GM12878 (cell line): ENCODE results near the gene WDR75. TPM values are rescaled to one million over a fixed set of nuclear protein-coding genes. Genes with fewer than 3 reads are reported as not detected.

Source experiments
- ATAC-seq: fragments of 200-7000 bp; cut with Tn5 transposase; 3 replicates; pipeline ENCODE4 v1.9.1; 2020; ENCODE audit warnings: mild to moderate bottlenecking, moderate library complexity
- BruUV-seq: library from RNA; stranded (reverse); fragments of 400-500 nt; replicated peaks from 2 replicates; lab custom pipeline; 2021; lab: Mats Ljungman, UMichigan
- CTCF ChIA-PET: fragments of 300-600 bp; sonication (Branson Sonifier 250); formaldehyde crosslinking; extraction: SDS; loops from one replicate; lab custom pipeline; 2021; ENCODE audit warnings: inconsistent platforms; lab: Yijun Ruan, JAX
- POLR2A ChIA-PET: fragments of 350-600 bp; formaldehyde crosslinking; extraction: SDS; loops from one replicate; lab custom pipeline; 2021; ENCODE audit warnings: inconsistent platforms; lab: Charles Lee
- RAD21 ChIA-PET: fragments of 300-600 bp; sonication (Branson Sonifier 250); formaldehyde crosslinking; loops from one replicate; lab custom pipeline; 2023; ENCODE audit warnings: antibody characterized with exemption; ENCODE audit not compliant: unreplicated experiment; lab: Charles Lee
- SMC1A ChIA-PET: fragments of 300-600 bp; sonication (Branson Sonifier 250); formaldehyde crosslinking; loops from one replicate; lab custom pipeline; 2023; ENCODE audit not compliant: unreplicated experiment, uncharacterized antibody; lab: Charles Lee
- DNase-seq: peaks from one replicate; pipeline ENCODE4 v3.0.0-alpha.2; 2011; ENCODE audit warnings: low read depth, low spot score
- FAIRE-seq: peaks from 3 replicates; lab custom pipeline; 2011; peaks lifted over from hg19 to GRCh38; lab: Jason Lieb, UNC
- H2AFZ ChIP-seq: 2 replicates; pipeline ENCODE4 v1.6.0; 2011; ENCODE audit warnings: low read depth, low read length, control low read depth; ENCODE audit not compliant: control insufficient read depth
- H3K27ac ChIP-seq: 2 replicates; pipeline ENCODE4 v1.5.1; 2011; ENCODE audit warnings: control low read depth; ENCODE audit not compliant: control insufficient read depth, insufficient read depth
- H3K27me3 ChIP-seq, 2 experiments: replicated peaks in 1 of 2; 2 replicates each; pipeline versions ENCODE4 v1.6.0 to v1.6.1; 2011; ENCODE audit warnings: low read length in 1 of 2; ENCODE audit not compliant: control insufficient read depth in 2 of 2, insufficient read depth in 2 of 2
- H3K36me3 ChIP-seq, 2 experiments: 2 replicates each; pipeline ENCODE4 v1.5.1; 2011; ENCODE audit warnings: low read length in 1 of 2; ENCODE audit not compliant: control insufficient read depth in 2 of 2, insufficient read depth in 2 of 2
- H3K4me1 ChIP-seq: 2 replicates; pipeline ENCODE4 v1.6.1; 2011; ENCODE audit warnings: mild to moderate bottlenecking, low read length, moderate library complexity, mixed read lengths; ENCODE audit not compliant: control insufficient read depth, insufficient read depth
- H3K4me2 ChIP-seq: 2 replicates; pipeline ENCODE4 v1.6.0; 2011; ENCODE audit warnings: control low read depth; ENCODE audit not compliant: control insufficient read depth, insufficient read depth
- H3K4me3 ChIP-seq: fragments of 200-600 bp; sonication (generic); 2 replicates; pipeline ENCODE4 v1.5.1; 2016
- H3K79me2 ChIP-seq: 2 replicates; pipeline ENCODE4 v1.6.0; 2011; ENCODE audit warnings: low read length; ENCODE audit not compliant: control insufficient read depth, insufficient read depth
- H3K9ac ChIP-seq: 2 replicates; pipeline ENCODE4 v1.8.0; 2011; ENCODE audit warnings: low read length, control low read depth, mixed read lengths; ENCODE audit not compliant: control insufficient read depth, insufficient read depth
- H3K9me3 ChIP-seq: replicated peaks from 3 replicates; pipeline ENCODE4 v1.5.1; 2011; ENCODE audit warnings: mild to moderate bottlenecking, low read length; ENCODE audit not compliant: control insufficient read depth, insufficient read depth
- H4K20me1 ChIP-seq: 2 replicates; pipeline ENCODE4 v1.6.0; 2011; ENCODE audit not compliant: control insufficient read depth, insufficient read depth
- BACH1 ChIP-seq: fragments of 450-650 bp; IDR thresholded peaks from 2 replicates; pipeline ENCODE4 v1.6.1; 2017; ENCODE audit warnings: mild to moderate bottlenecking, borderline replicate concordance
- CTCF ChIP-seq, 3 experiments: IDR thresholded peaks in 2 of 3; conservative IDR thresholded peaks in 1 of 3; 2 replicates each; pipeline ENCODE4 v1.5.1; 2011; ENCODE audit warnings: low read depth in 3 of 3, low read length in 3 of 3, mild to moderate bottlenecking in 3 of 3, control low read depth in 2 of 3, moderate library complexity in 2 of 3, inconsistent platforms in 1 of 3, mixed read lengths in 1 of 3; ENCODE audit not compliant: control insufficient read depth in 2 of 3, insufficient read depth in 1 of 3; ENCODE audit errors: extremely low read depth in 1 of 3
- DPF2 ChIP-seq: fragments of 450-650 bp; IDR thresholded peaks from 2 replicates; pipeline ENCODE4 v1.6.1; 2017; ENCODE audit warnings: mild to moderate bottlenecking
- HDAC6 ChIP-seq: fragments of 200-600 bp; sonication (generic); IDR thresholded peaks from one replicate; pipeline ENCODE4 v1.8.0; 2017; ENCODE audit warnings: antibody characterized with exemption; ENCODE audit not compliant: unreplicated experiment
- ZNF384 ChIP-seq: IDR thresholded peaks from 2 replicates; pipeline ENCODE4 v1.6.1; 2012; ENCODE audit warnings: low read depth, mild to moderate bottlenecking, low read length, improper control_type of control experiment, borderline replicate concordance
- ZZZ3 ChIP-seq: IDR thresholded peaks from 2 replicates; pipeline ENCODE4 v1.6.1; 2011; ENCODE audit warnings: low read depth; ENCODE audit not compliant: control insufficient read depth, insufficient read length
- WGBS: methylation state at CpG from one replicate; pipeline ENCODE4 v1.1.6; 2016; ENCODE audit warnings: low lambda C conversion rate; ENCODE audit not compliant: insufficient replicate concordance, insufficient coverage; ENCODE audit errors: missing lambda C conversion rate; 5-methylcytosine and 5-hydroxymethylcytosine counted together
- in situ Hi-C: fragments of 300-500 bp; cut with MboI; formaldehyde crosslinking; loops from 9 replicates; pipeline ENCODE4 v1.14.3; 2018; ENCODE audit warnings: mixed read lengths
- intact Hi-C: fragments of 100-400 bp; cut with micrococcal nuclease; formaldehyde crosslinking; loops from one replicate; pipeline ENCODE4 v1.14.2; 2022; ENCODE audit not compliant: unreplicated experiment
- polyA plus RNA-seq, 11 experiments: library from polyadenylated mRNA; depleted of rRNA in 4 of 11; unstranded in 6 of 11; stranded (reverse) in 5 of 11; fragments of >200 nt; fragmentation: Nextera tagmentation in 4 of 11; fragmentation: Illumina TruSeq in 1 of 11; extraction: Ambion mirVana in 4 of 11; extraction: Trizol in 1 of 11; gene quantifications; 1 replicate in 1 of 11; 2 replicates in 10 of 11; pipeline versions ENCODE4 v1.2.1 to v1.2.3, GENCODE V29; 2011 to 2016; ENCODE audit warnings: inconsistent platforms in 2 of 11, missing spikeins in 2 of 11, low read depth in 1 of 11
- total RNA-seq, 4 experiments: library from RNA; depleted of rRNA in 3 of 4; stranded (reverse); fragments of >200 nt in 3 of 4; fragmentation: Illumina TruSeq in 1 of 4; extraction: Trizol in 1 of 4; gene quantifications; 2 replicates each; pipeline versions ENCODE4 v1.2.1 to v1.2.3, GENCODE V29; 2013 to 2021

WDR75 gene
- total and polyA plus RNA-seq, 10 of the 15 experiments (the other 5 are each of a cell fraction or from before 2014, with no cell fraction given): 53.1 to 98.5 (median 71.5) TPM

DNA sequence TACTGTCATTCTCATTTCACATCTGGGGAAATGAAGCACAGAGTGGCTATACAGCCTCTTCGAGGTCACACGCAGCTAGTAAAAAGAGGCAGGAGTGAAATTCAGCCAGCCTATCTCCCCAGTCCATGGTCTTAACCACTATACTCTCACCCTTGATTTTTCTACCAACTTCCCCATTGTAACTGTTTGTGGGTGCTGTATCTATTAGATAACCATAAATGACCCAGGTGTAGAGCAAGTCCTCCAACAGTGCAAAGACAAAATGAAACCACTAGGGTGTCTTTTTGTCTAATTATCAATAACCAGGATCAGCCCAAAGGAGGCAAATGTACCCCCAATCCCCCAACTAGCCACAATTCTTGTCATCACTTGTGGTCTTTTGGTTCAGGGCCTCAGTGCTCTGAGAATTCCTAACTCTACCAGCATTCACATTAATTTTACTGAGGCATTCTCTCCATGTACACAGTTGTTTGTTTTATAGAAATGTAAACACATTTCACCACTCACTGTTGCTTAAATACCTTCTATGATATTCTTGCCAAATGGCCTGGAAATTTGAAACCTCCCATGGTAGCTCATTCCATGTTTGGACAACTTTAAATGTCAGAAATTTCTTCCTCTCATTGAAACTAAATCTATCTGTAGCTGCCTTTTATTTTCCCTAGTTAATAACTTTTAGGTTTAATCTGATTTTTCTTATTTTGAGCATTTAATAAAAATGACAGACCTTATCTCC is 80.6 kb downstream of the WDR75 start:
- ChIA-PET POLR2A (no interaction called here), RAD21 (no interaction called here), SMC1A (interaction anchor here (0.7 kb wide), 1 partner anchor 57 kb away, joined by 3 read pairs; no protein-coding TSS in a partner anchor), CTCF (no interaction called here)
- Histone ChIP-seq H3K4me2 (no peak overlapping the region), H3K9me3 (no peaks in the 10 kb centered on the region), H2AFZ (no peak overlapping the region), H4K20me1 (no peaks in the 10 kb centered on the region), H3K36me3 (no peaks in the 10 kb centered on the region), H3K79me2 (no peaks in the 10 kb centered on the region), H3K27me3 (no peaks in the 10 kb centered on the region), H3K4me1 (no peaks in the 10 kb centered on the region), H3K4me3 (no peak overlapping the region), H3K27ac (no peak overlapping the region), H3K9ac (no peak overlapping the region)
- 3% methylated on average over 2 of the region's 2 CpGs for WGBS
- ATAC-seq (peak; percentile 85), FAIRE-seq (no peak), DNase-seq (no peak)
- BruUV-seq: no TSS peak
- in situ Hi-C loops: no loop called here
- intact Hi-C loops: no loop called here
- TF ChIP-seq DPF2: no peak
- TF ChIP-seq CTCF (IDR thresholded peaks at IDR 0.05 in 2 of 3, conservative IDR thresholded peaks at IDR 0.05 in 1 of 3; ENCODE audit: control insufficient read depth in 2 of 3, extremely low read depth in 1 of 3, insufficient read depth in 1 of 3, low read depth in 3 of 3, low read length in 3 of 3): 0 out of 6 replicates have a peak, but pooled peaks of 2 of the 3 experiments have one; percentile 6 to 12
- no peak for TF ChIP-seq ZNF384
- TF ChIP-seq HDAC6: no peak
- TF ChIP-seq BACH1: no peak
- no peak for TF ChIP-seq ZZZ3
